Peyer's patch (tissue), 4 donors: Measurements from ENCODE around the gene PPP1R12B. TPM values are rescaled to one million over a fixed set of nuclear protein-coding genes. Genes with fewer than 3 reads are reported as not detected.
"Not testable (repeated sequence)": the region's sequence is repeated elsewhere in the genome, so short reads cannot be mapped to it uniquely, and the experiment has no call there.

Source experiments
- DNase-seq, 3 donors: peaks; one replicate each; pipeline ENCODE4 v3.0.0-alpha.2; 2017 to 2019
- H3K27ac ChIP-seq, 4 donors: fragments of 200-600 bp; sonication (generic); one replicate each; pipeline ENCODE4 v1.5.1; 2016 to 2019
- H3K27me3 ChIP-seq, 2 donors: fragments of 200-600 bp; sonication (generic); one replicate each; pipeline ENCODE4 v1.5.1; 2019
- H3K36me3 ChIP-seq, 3 donors: fragments of 200-600 bp; sonication (generic); one replicate each; pipeline ENCODE4 v1.5.1; 2016 to 2019
- H3K4me1 ChIP-seq, 4 donors: fragments of 200-600 bp; sonication (generic); one replicate each; pipeline ENCODE4 v1.5.1; 2016 to 2019
- H3K4me3 ChIP-seq, 4 donors: fragments of 200-600 bp; sonication (generic); 1 replicate in 3 of 4; 2 replicates in 1 of 4; pipeline ENCODE4 v1.5.1; 2016 to 2019; ENCODE audit warnings: mild to moderate bottlenecking in 1 of 4
- H3K9me3 ChIP-seq, 4 donors: fragments of 200-600 bp; sonication (generic); one replicate each; pipeline ENCODE4 v1.5.1; 2016 to 2019; ENCODE audit warnings: mild to moderate bottlenecking in 1 of 4
- POLR2A ChIP-seq, 2 donors: fragments of 450-650 bp; IDR thresholded peaks; one replicate each; pipeline ENCODE4 v1.5.1; 2017; ENCODE audit warnings: antibody characterized with exemption in 2 of 2, mild to moderate bottlenecking in 2 of 2, moderate library complexity in 2 of 2
- total RNA-seq, 4 donors: library from RNA; depleted of rRNA; stranded (reverse); fragments of >200 nt; gene quantifications; one replicate each; pipeline ENCODE4 v1.1.0, GENCODE V29; 2016
- TF ChIP-seq, protein P1 (sequence below), 6 experiments: fragments of 450-650 bp in 4 of 6; fragments of 200-600 bp in 2 of 6; sonication (generic) in 1 of 6; IDR thresholded peaks; one replicate each; pipeline ENCODE4 v1.5.1; 2017 to 2019; ENCODE audit warnings: antibody characterized with exemption in 6 of 6, mild to moderate bottlenecking in 3 of 6, moderate library complexity in 1 of 6

Gene PPP1R12B
- total RNA-seq, 4 donors from 2014 or later, result 33.1 to 131 (median 90.8) TPM

GRCh38 chr1:202632241-202632640 lies 283.7 kb downstream of the PPP1R12B start:
- Histone ChIP-seq H3K27ac (no peak overlapping the region), H3K4me1 (peaks cover 0 to 19% (median 4%) of the 10 kb centered on the region in 4 donors), H3K9me3 (no peaks in the 10 kb centered on the region), H3K4me3 (no peak overlapping the region), H3K36me3 (no peaks in the 10 kb centered on the region), H3K27me3 (no peaks in the 10 kb centered on the region)
- TF ChIP-seq, protein P1, sequence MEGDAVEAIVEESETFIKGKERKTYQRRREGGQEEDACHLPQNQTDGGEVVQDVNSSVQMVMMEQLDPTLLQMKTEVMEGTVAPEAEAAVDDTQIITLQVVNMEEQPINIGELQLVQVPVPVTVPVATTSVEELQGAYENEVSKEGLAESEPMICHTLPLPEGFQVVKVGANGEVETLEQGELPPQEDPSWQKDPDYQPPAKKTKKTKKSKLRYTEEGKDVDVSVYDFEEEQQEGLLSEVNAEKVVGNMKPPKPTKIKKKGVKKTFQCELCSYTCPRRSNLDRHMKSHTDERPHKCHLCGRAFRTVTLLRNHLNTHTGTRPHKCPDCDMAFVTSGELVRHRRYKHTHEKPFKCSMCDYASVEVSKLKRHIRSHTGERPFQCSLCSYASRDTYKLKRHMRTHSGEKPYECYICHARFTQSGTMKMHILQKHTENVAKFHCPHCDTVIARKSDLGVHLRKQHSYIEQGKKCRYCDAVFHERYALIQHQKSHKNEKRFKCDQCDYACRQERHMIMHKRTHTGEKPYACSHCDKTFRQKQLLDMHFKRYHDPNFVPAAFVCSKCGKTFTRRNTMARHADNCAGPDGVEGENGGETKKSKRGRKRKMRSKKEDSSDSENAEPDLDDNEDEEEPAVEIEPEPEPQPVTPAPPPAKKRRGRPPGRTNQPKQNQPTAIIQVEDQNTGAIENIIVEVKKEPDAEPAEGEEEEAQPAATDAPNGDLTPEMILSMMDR (IDR thresholded peaks at IDR 0.05), result no peak
- no peak for TF ChIP-seq POLR2A (IDR thresholded peaks at IDR 0.05)
- no peak for DNase-seq

DNA sequence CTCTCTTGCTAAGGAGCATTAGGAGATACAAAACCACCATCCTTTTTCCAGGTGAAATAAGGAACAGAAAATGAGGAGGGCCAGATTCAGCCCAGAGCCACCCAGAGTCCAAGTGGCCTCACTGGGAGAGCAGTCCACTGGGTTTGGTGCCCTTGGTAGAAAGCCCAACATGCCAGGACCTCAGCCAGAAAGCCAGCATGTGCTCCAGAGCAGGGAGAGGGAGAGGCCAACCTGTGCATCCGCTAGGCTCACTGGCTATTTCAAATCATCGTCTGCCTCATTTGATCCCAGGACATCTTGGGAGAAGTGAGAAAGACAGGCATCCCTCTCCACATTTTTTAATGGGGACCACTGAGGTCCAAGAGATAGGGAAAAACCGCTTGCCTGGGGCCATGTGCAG lies 287.7 kb downstream of the PPP1R12B start:
- not testable (repeated sequence) for H3K9me3 ChIP-seq, H3K27me3 ChIP-seq, H3K36me3 ChIP-seq, H3K4me3 ChIP-seq, H3K4me1 ChIP-seq, DNase-seq, H3K27ac ChIP-seq

DNA sequence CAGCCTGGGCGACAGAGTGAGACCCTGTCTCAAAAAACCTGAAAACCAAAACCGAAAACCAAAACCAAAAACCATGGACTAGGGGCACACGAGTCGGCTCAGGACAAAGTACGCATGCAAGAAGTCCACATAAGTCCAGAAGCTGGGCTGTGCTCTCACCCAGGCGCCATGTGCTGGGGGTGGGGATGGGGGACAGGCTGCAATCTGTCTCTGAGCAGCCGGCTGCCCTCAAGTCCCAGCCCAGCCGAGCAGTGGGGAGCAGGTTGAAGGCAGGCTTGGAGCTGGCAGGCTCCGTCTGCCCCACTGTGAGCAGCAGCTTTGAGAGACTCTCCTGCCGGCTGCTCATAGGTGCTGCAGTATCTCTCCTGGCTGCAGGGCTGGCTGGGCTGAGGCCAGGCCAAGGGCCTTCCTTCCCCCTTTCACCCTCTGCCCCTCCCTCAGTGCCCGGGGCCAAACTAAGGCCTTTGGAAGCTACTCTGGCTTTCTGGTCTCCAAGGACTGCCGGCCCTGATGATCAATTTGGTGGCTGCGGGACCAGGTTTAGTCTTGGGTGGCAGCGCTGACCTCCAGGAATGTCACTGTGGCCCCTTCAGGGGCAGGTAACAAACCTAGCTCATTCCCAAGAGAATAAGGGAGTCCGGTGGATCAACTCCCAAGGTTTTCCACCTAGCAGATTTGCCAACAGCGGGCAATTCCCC lies 289.0 kb downstream of the PPP1R12B start:
- not testable (repeated sequence) for H3K27me3 ChIP-seq, DNase-seq, H3K9me3 ChIP-seq, H3K4me3 ChIP-seq, H3K36me3 ChIP-seq, H3K27ac ChIP-seq
- peaks cover 0 to 10% (median 3%) of the 10 kb centered on the region in 4 donors for H3K4me1 ChIP-seq

GRCh38 chr1:202638019-202638700 lies 289.7 kb downstream of the PPP1R12B start:
- peaks cover 0 to 17% (median 10%) of the 10 kb centered on the region in 4 donors for H3K4me1 ChIP-seq
- no peak overlapping the region for H3K27ac ChIP-seq
- TF ChIP-seq, protein P1 (IDR thresholded peaks at IDR 0.05), result no peak
- TF ChIP-seq POLR2A (IDR thresholded peaks at IDR 0.05), result no peak
- H3K9me3 ChIP-seq, result no peaks in the 10 kb centered on the region
- H3K36me3 ChIP-seq, result no peaks in the 10 kb centered on the region
- H3K4me3 ChIP-seq, result no peak overlapping the region
- peaks cover 0 to 11% of the 10 kb centered on the region in 2 donors for H3K27me3 ChIP-seq
- no peak for DNase-seq

- DNase-seq, H3K4me3 ChIP-seq, H3K9me3 ChIP-seq, H3K27ac ChIP-seq, H3K36me3 ChIP-seq: not testable (repeated sequence)
- Histone ChIP-seq H3K4me1 (peaks cover 0 to 24% (median 15%) of the 10 kb centered on the region in 4 donors), H3K27me3 (peaks cover 0 to 17% of the 10 kb centered on the region in 2 donors)
Measured at GRCh38 chr1:202638701-202639305, 290.3 kb downstream of the PPP1R12B start.

DNA sequence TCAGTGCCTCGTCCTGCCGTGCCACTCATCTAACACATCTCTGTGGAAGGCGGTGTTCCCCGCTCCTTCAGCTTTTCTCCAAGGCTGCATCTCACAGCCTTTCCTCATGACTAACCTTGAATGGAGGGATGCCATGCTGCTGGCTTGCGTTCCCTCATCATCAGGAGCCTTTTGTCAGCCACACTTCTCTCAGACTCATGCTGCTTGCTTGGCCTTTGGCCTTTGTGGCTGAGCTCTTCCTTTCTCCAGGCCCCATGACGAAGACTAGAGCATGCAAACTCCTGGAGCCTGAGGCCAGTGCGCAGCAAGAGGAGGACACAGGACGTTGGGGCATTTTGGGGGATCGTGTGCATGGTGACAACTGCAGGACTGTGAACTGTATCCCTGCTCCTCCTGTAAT lies 291.0 kb downstream of the PPP1R12B start:
- Histone ChIP-seq H3K27ac (no peak overlapping the region), H3K27me3 (peaks cover 0 to 22% of the 10 kb centered on the region in 2 donors)

More for the DNA sequence above, 291.0 kb downstream of the PPP1R12B start:
- Histone ChIP-seq H3K4me1 (peaks cover 0 to 30% (median 20%) of the 10 kb centered on the region in 4 donors), H3K9me3 (no peaks in the 10 kb centered on the region), H3K4me3 (no peak overlapping the region), H3K36me3 (no peaks in the 10 kb centered on the region)
- TF ChIP-seq, protein P1 (IDR thresholded peaks at IDR 0.05), result no peak
- no peak for TF ChIP-seq POLR2A (IDR thresholded peaks at IDR 0.05)
- no peak for DNase-seq
